PFSK-1 (cell line): ENCODE data around the gene FBN1.

Experiments used
- FOXP2 ChIP-seq: optimal IDR thresholded peaks from 2 replicates; pipeline ENCODE3; 2011; ENCODE audit warnings: borderline replicate concordance, control low read depth, inconsistent platforms; ENCODE audit not compliant: insufficient read depth; ENCODE audit errors: extremely low read length, extremely low read depth
- POLR2AphosphoS5 ChIP-seq: IDR thresholded peaks from 2 replicates; pipeline ENCODE4 v1.6.1; 2012; ENCODE audit warnings: low read depth, mild to moderate bottlenecking, control low read depth, low read length, moderate library complexity
- SIN3A ChIP-seq: IDR thresholded peaks from 2 replicates; pipeline ENCODE4 v1.6.1; 2012; ENCODE audit warnings: mild to moderate bottlenecking, low read length, moderate library complexity, borderline replicate concordance; ENCODE audit not compliant: insufficient read depth
- TAF1 ChIP-seq: IDR thresholded peaks from 2 replicates; pipeline ENCODE4 v1.6.1; 2012; ENCODE audit warnings: low read length, control low read depth, borderline replicate concordance; ENCODE audit not compliant: insufficient read depth
- TF ChIP-seq, protein P1 (sequence below), 2 experiments: IDR thresholded peaks; 2 replicates each; pipeline versions ENCODE4 v1.6.1 to v1.8.0; 2011 to 2012; ENCODE audit warnings: low read depth in 2 of 2, low read length in 2 of 2, control low read depth in 1 of 2, inconsistent platforms in 1 of 2, mild to moderate bottlenecking in 1 of 2, moderate library complexity in 1 of 2; ENCODE audit not compliant: insufficient read depth in 1 of 2

FBN1 gene

DNA sequence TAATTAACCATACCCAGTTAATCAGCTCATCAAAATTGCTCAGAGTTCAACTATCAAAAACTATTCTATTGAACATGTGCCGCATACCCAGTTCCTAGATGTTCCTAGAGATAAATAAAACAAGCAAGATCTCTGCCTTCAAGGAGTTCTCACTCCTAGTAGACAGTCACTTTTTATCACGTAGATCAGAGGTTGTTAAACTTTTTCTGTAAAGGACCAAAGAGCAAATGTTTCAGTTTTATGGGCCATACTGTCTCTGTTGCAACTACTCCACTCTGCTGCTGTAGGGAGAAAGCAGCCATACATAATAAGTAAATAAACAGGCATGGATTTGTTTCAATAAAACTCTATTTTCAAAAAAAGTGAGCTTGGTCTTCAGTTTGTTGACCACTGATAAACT, 7.9 kb downstream of the FBN1 start:
- no peak for TF ChIP-seq FOXP2
- no peak for TF ChIP-seq SIN3A
- TF ChIP-seq, protein P1, sequence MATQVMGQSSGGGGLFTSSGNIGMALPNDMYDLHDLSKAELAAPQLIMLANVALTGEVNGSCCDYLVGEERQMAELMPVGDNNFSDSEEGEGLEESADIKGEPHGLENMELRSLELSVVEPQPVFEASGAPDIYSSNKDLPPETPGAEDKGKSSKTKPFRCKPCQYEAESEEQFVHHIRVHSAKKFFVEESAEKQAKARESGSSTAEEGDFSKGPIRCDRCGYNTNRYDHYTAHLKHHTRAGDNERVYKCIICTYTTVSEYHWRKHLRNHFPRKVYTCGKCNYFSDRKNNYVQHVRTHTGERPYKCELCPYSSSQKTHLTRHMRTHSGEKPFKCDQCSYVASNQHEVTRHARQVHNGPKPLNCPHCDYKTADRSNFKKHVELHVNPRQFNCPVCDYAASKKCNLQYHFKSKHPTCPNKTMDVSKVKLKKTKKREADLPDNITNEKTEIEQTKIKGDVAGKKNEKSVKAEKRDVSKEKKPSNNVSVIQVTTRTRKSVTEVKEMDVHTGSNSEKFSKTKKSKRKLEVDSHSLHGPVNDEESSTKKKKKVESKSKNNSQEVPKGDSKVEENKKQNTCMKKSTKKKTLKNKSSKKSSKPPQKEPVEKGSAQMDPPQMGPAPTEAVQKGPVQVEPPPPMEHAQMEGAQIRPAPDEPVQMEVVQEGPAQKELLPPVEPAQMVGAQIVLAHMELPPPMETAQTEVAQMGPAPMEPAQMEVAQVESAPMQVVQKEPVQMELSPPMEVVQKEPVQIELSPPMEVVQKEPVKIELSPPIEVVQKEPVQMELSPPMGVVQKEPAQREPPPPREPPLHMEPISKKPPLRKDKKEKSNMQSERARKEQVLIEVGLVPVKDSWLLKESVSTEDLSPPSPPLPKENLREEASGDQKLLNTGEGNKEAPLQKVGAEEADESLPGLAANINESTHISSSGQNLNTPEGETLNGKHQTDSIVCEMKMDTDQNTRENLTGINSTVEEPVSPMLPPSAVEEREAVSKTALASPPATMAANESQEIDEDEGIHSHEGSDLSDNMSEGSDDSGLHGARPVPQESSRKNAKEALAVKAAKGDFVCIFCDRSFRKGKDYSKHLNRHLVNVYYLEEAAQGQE (IDR thresholded peaks at IDR 0.05; ENCODE audit: insufficient read depth in 1 of 2, low read depth in 2 of 2, low read length in 2 of 2): no peak
- no peak for TF ChIP-seq TAF1
- no peak for TF ChIP-seq POLR2AphosphoS5

DNA sequence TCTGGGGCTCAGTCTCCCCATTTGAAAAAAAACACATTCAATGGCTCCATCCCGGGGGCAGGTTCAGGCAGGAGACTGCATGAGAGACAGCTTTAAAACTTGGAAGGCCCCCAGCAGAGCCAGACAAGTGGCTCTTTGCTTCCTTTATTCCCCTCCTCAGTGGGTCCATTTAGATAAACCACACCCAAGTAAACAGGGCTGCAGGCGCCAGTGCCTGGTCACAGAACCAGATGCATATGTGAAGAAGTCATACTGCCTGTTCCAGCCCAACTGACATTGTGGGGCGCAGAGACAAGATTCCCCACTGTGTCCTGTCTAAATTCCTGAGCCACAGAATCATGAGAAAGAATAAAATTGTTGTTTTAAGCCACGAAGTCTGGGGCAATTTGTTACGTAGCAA, 9.0 kb downstream of the FBN1 start:
- no peak for TF ChIP-seq SIN3A
- no peak for TF ChIP-seq TAF1
- TF ChIP-seq, protein P1 (IDR thresholded peaks at IDR 0.05; ENCODE audit: insufficient read depth in 1 of 2, low read depth in 2 of 2, low read length in 2 of 2): no peak
- no peak for TF ChIP-seq FOXP2
- TF ChIP-seq POLR2AphosphoS5: no peak

DNA sequence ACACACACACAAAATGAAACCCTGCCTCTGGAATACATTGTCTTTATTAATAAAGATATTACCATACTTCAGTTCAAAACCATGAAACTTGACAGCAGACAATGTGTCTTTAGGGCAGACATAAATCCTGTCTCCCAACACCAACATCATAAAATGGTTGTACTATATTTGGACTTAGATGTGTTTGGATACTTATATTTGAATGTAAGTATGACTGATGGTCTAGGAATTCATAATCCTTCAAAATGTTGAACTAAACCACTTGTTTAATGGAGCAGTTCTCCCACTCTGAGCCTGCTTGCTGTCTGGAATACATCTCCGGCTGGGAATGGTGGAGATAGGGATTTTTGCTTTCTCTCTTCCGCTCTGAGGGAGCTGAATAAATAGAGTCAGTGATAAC, 10.6 kb downstream of the FBN1 start:
- TF ChIP-seq POLR2AphosphoS5: no peak
- TF ChIP-seq SIN3A: no peak
- TF ChIP-seq TAF1: no peak
- TF ChIP-seq, protein P1 (IDR thresholded peaks at IDR 0.05; ENCODE audit: insufficient read depth in 1 of 2, low read depth in 2 of 2, low read length in 2 of 2): no peak
- TF ChIP-seq FOXP2: no peak

DNA sequence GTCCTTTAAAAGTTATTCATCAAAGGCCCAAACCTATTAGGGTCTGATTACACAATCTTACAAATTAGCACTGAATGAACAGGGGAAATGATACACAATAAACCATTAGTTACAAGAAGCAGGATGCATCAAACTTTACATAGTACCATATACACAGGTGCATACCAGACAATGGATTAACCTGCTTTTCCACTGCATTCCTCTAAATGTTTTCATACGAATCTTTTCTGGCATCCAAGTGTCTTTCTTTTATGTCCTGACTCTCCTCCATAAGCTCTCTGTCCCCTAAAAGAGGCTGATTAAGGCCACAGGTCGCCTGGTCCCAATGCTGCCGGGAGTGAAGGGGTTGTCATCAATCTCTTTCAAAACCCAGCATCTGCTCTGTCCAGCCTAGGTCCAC, 11.4 kb downstream of the FBN1 start:
- TF ChIP-seq FOXP2 (no peak), POLR2AphosphoS5 (no peak), SIN3A (no peak), TAF1 (no peak)
- TF ChIP-seq, protein P1 (IDR thresholded peaks at IDR 0.05; ENCODE audit: insufficient read depth in 1 of 2, low read depth in 2 of 2, low read length in 2 of 2): no peak

DNA sequence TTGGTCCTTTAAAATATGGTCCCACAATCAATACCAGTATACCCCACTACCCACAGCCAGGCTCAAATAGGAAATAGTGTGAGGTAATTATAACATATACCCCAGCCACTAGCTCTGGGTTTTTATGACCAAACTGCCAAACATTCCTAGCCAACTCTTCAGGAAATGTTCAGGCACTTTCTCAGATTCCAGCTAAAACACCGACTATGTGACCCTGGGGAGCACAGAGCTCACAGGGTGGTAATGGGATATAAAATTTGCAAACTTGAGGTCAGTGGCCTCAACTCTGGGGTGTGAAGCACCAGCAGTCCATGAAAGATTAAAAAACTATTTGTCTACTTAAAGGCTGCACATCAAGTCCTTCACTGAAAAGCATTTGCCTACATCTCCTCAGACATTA, 12.9 kb downstream of the FBN1 start:
- TF ChIP-seq, protein P1 (IDR thresholded peaks at IDR 0.05; ENCODE audit: insufficient read depth in 1 of 2, low read depth in 2 of 2, low read length in 2 of 2): no peak
- TF ChIP-seq POLR2AphosphoS5 (no peak), FOXP2 (no peak), SIN3A (no peak), TAF1 (no peak)
